ENCODE measurements around the gene UTP14C.
"Not testable (repeated sequence)": the region's sequence is repeated elsewhere in the genome, so short reads cannot be mapped to it uniquely, and the experiment has no call there.

UTP14C gene, protein sequence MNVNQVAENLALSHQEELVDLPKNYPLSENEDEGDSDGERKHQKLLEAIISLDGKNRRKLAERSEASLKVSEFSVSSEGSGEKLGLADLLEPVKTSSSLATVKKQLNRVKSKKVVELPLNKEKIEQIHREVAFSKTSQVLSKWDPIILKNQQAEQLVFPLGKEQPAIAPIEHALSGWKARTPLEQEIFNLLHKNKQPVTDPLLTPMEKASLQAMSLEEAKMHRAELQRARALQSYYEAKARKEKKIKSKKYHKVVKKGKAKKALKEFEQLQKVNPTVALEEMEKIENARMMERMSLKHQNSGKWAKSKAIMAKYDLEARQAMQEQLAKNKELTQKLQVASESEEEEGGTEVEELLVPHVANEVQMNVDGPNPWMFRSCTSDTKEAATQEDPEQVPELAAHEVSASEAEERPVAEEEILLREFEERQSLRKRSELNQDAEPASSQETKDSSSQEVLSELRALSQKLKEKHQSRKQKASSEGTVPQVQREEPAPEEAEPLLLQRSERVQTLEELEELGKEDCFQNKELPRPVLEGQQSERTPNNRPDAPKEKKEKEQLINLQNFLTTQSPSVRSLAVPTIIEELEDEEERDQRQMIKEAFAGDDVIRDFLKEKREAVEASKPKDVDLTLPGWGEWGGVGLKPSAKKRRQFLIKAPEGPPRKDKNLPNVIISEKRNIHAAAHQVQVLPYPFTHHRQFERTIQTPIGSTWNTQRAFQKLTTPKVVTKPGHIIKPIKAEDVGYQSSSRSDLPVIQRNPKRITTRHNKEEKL

GRCh38 chr13:52024481-52024880, at the start of gene UTP14C:
Gene UTP14C, plus strand, starts transcription at chr13:52024691. Its CDS starts 4,114 bp downstream, at chr13:52028805.
- no peak for DNase-seq (ENCODE audit: low read depth)

DNA sequence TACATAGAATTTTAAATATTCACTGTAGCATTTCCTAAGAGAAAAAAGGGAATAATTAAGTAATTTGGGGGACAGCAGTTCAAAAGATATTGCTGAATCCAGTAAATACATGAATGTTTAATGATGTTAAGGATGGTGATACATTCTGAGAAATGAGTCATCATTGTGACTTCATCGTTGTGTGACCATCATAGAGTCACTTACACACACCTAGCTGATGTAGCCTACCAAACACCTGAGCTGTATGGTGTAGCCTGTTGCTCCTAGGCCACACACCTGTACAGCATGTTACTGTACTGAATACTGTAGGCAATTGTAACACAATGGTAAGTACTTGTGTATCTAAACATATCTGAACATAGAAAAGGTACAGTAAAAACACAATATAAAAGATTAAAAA, 48.1 kb upstream of the UTP14C start:
- no peak for DNase-seq (ENCODE audit: low read depth)

- no peak for DNase-seq (ENCODE audit: low read depth)
Observed at GRCh38 chr13:51976890-51977289, 47.6 kb upstream of the UTP14C start.

GRCh38 chr13:51977625-51978024, 46.9 kb upstream of the UTP14C start:
- no peak for DNase-seq (ENCODE audit: low read depth)

DNA sequence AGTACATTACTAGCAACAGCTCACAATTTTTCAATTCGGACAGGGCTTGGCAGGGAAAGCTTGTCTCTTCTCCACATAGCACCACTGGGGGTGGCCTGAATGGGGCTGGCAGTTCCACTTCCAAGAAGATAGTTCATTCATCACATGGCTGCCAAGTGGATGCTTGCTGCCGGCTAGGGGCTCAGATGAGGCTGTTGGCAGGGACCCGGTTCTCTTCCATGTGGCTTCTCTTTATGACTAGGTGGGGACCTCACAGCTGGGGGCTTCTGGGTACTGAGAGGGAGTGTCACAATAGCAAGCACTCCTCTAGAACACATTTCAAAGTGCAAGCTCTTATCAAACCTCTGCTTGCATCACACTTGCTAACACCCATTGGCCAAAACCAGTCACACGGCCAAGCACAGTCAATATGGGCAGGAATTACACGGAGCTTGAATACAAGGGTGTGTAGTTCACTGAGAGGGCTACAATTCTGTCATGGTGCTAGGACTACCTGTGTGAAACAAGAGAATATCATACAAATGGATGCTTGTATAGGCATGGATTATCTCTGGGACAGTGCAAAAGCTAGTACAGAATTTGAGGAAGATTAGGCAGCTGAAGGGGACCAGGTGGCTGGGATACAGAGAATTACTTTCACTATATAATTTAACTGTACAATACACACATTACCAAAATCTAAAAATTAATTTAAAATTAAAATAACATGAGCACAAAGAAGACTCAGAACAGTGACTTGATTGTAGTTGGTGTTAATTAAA, 45.5 kb upstream of the UTP14C start:
- DNase-seq (ENCODE audit: low read depth), result no peak

DNA sequence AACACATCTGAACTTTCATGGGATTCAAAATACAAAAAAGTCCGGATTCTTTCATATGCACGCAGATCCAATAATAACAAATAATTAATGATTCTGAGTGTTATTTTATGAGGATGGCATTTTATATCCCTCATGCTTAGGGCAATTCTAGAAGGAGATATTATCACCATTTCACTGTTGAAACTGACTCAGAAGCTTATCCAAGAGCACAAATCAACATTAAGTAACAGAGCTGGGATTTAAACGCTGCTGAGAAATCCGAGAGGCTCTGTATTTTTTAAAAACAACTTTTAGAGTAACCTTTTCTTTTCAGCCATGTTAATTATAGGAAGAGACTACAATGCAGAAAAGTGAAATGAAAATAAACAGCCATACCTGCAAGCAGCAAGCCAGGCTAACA, 43.6 kb upstream of the UTP14C start:
- no peak for DNase-seq (ENCODE audit: low read depth)

- peak; percentile 8 for DNase-seq (ENCODE audit: low read depth)
Observed at GRCh38 chr13:51981355-51981754, 43.1 kb upstream of the UTP14C start.

GRCh38 chr13:51983292-51983691, 41.2 kb upstream of the UTP14C start:
- not testable (repeated sequence) for DNase-seq (ENCODE audit: low read depth)

- DNase-seq (ENCODE audit: low read depth), result not testable (repeated sequence)
Observed at GRCh38 chr13:51984904-51985303, 39.6 kb upstream of the UTP14C start.

DNA sequence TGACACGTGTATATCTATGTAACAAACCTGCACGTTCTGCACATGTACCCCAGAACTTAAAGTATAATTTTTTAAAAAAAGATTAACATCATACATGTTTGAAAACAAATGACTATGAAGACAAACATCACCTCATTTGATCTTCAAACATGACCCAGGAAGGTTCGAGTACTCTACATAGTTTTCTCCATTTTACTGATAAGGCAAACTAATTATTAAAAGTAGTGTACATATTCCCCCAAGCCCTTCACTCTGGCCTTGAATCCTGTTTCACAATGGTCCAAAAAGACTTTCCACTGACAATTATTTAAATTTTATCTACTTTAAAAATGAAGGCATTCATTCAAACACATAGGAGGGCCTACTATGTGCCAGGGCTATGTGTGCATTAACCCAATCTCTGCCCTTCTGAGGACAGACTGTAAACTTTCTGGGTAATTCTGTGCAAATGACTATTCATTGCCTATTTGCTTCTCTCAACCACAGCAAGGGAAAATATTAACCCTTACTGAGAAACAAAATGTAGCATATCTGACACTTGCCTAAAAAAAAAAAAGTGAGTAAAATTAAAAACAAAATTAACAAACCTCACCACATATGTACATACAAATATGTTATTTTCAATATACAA, 35.4 kb upstream of the UTP14C start:
- DNase-seq (ENCODE audit: low read depth), result no peak

DNA sequence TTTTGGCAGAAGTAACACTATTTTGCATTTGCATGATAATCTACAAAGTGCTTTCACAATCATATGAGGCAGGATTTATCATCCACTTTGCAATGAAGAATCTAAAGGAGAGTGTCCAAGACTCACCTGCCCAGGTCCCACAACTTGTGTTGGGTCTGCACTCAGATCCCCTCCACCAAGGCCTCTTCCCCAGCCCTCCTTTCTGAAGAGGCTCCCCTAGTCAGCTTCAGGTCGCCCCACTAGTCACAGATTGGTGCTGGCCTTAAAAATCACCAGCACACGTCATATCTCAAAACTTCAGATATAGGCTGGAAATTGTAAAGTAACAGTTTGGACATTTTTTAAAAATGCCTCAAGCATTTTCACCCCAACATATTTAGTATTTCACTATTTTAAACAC, 30.8 kb upstream of the UTP14C start:
- DNase-seq (ENCODE audit: low read depth), result no peak

GRCh38 chr13:51995677-51996551, 28.6 kb upstream of the UTP14C start:
- DNase-seq (ENCODE audit: low read depth), result no peak

DNA sequence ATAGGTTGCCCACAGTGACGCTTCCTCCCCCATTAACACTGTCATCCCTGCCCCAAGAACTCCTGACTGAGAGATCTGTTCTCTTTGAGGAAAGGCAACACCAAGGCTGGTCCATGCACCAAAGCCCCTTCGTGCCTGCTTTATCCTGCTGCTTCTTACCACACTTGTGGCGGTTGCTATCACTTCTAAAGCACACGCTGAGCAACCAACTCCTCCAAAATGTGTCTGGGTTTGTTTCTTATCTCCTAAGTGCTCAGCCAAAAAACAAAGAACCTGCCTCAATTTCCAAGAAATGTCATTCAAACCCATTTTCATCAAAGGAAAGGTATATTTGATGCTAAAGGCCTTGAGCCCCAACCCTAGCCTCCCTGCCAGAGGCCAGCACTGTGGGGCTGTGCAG, 27.9 kb upstream of the UTP14C start:
- DNase-seq (ENCODE audit: low read depth), result no peak

- no peak for DNase-seq (ENCODE audit: low read depth)
Observed at GRCh38 chr13:51997186-51997585, 27.3 kb upstream of the UTP14C start.

DNA sequence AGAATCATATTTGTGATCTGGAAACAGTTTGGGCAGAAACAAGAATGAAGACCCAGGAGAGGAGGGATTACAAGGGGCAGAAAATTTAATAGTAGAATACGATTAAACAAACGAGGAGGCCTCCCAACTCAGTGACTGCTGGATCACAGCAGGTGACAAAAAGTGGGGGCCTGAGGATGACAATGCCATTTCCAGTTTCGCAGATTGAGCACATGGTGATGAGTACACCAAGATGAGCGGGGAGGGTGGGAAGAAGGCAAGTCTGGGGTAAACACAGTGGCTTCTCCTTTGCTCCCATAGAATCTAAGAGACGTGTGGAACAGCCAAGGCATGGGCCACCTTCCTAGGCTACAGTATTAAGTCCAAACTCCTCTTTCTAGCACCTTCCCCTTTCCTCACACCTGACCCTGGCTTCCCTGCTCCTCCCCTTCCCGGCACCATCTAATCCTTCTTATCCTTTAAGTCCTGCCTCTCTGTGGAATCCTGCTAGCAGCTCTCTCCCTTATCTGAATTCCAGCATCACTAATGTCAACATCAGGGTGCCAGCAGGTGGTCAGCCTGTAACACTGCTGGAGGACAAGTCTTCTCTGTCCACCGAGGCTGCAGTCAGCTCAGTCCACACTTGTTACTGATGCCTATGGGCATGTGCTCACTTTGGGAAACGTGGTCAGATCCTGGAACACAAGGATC, 26.7 kb upstream of the UTP14C start:
- DNase-seq (ENCODE audit: low read depth), result no peak

- DNase-seq (ENCODE audit: low read depth), result no peak
Observed at GRCh38 chr13:51998723-51999509, 25.6 kb upstream of the UTP14C start.

DNA sequence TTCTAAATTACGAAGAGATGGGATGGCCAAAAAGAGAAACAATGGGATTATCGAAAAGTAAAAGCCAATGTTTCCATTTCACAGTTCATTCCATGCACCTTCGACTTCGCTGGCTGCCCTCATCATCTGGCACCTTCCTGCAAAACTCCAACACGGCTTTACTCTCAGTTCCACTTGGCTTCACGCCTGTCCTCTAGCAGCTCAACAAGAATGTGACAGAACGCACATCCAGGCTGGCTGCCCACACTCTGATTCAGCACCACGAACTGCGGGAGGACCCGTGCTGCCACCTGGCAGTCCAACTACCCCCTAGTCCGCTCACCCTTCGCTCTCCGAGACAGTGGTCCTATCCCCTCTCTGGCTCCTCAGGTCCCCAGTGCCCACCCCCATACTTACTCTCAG, 25.0 kb upstream of the UTP14C start:
- no peak for DNase-seq (ENCODE audit: low read depth)

- DNase-seq (ENCODE audit: low read depth), result no peak
Observed at GRCh38 chr13:51999921-52000320, 24.6 kb upstream of the UTP14C start.

- DNase-seq (ENCODE audit: low read depth), result peak; percentile 10
Observed at GRCh38 chr13:52001120-52001731, 23.3 kb upstream of the UTP14C start.

All from non-pigmented ciliary epithelial cell (primary cell).